GM12892 (cell line): Measurements from ENCODE around the gene HBB.

Experiments used
- POLR2A ChIP-seq: IDR thresholded peaks from 2 replicates; pipeline ENCODE4 v1.6.1; 2011; ENCODE audit warnings: low read depth, low read length, control low read depth
- POLR2AphosphoS5 ChIP-seq: IDR thresholded peaks from 2 replicates; pipeline ENCODE4 v1.6.1; 2011; ENCODE audit warnings: low read depth, low read length, control low read depth

DNA sequence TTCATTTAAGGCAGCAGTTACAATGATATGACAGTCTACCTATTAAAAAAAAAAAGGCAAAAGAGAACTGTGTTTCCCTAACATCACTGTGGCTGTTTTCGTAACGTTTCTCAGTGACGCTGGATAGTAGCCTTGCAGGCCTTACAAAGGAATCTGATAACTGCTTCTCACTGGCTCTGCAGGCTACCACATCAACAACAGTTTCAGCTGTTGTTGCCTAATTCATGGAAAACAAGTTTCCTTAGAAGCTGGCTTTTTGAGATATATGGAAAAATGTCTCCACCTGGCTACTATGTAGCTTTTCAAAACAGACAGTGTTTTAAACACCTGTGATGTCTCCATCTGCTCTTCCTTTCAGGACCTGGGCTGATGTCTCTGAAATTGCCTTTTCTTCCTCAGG, 30.1 kb downstream of the HBB start:
- TF ChIP-seq POLR2A: no peak
- TF ChIP-seq POLR2AphosphoS5: no peak
